ENCODE data around the gene SLC17A4.

Gene SLC17A4

GRCh38 chr6:25829375-25829774 lies 74.8 kb downstream of the SLC17A4 start:
- DNase-seq: no peak

GRCh38 chr6:25830458-25830857 lies 75.9 kb downstream of the SLC17A4 start:
- no peak for DNase-seq

All from NCI-H2171 (cell line).